AG08395 (cell line): ENCODE measurements around the gene TACC2.
A peak's percentile ranks its signal among the peaks of the same experiment; 100 is the strongest.

Source experiments
- DNase-seq: peaks from one replicate; pipeline ENCODE4 v3.0.0; 2012; ENCODE audit warnings: mixed read lengths, low spot score

TACC2 gene

DNA sequence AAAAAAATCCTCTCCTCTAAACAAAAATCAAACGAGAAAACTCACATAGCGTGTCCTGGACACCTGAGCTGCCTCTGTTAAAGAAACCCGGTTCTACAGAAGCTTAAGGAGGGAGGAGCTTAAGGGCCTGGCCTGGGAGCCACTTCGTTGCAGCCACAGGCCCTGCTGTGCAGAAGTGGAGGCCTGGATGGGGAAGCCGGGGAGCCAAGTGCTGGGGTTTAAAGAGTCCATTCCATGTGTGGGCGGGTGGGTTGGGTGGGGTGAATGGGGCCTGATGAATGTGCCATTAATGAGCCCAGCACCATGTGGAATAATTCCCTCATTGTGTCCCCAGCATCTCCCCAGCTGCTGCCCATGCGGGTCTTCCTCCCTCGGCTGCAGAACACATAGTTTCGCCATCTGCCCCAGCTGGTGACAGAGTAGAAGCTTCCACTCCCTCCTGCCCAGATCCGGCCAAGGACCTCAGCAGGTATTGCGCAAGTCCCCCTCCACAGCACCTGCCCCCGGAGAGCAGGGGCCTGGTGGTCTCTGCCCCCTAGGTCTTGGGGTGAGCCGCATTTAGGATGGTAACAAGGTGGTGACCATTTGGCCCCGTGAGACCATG lies 154.4 kb downstream of the TACC2 start:
- no peak for DNase-seq

DNA sequence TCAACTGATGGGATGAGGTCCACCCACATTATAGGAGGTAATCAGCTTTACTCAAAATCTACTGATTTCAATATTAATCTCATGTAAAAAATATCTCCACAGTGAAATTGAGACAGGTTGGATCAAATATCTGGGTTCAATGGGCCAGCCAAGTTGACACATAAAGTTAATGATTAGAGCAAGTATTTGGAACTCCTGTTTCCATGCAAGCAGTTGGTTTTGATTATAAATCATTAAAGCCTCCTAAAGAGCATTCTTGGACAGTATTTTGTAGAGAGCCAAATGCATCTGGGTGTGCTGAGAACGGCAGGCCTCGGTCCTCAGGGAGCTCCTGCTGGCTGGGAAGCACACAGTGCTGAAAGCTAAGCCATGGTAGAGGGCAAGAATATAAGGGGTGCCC lies 155.2 kb downstream of the TACC2 start:
- DNase-seq, result no peak

DNA sequence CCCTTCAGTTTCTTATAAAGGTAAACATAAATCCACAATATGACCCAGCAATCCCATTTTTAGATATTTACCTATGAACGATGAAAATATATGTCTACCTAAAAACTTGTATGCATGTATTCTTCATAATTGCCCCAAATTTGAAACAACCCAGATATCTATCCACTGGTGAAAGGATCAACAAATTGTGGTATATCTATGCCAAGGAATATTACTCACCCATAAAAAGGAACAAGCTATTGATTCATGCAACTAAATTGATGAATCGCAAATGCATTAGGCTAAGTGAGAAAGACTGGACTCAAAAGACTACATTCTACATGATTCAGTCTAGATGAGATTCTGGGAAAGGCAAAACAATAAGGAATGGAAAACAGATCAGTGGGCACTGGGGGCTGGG lies 156.2 kb downstream of the TACC2 start:
- no peak for DNase-seq

- DNase-seq, result no peak
Measured at GRCh38 chr10:122147663-122148062, 158.7 kb downstream of the TACC2 start.

DNA sequence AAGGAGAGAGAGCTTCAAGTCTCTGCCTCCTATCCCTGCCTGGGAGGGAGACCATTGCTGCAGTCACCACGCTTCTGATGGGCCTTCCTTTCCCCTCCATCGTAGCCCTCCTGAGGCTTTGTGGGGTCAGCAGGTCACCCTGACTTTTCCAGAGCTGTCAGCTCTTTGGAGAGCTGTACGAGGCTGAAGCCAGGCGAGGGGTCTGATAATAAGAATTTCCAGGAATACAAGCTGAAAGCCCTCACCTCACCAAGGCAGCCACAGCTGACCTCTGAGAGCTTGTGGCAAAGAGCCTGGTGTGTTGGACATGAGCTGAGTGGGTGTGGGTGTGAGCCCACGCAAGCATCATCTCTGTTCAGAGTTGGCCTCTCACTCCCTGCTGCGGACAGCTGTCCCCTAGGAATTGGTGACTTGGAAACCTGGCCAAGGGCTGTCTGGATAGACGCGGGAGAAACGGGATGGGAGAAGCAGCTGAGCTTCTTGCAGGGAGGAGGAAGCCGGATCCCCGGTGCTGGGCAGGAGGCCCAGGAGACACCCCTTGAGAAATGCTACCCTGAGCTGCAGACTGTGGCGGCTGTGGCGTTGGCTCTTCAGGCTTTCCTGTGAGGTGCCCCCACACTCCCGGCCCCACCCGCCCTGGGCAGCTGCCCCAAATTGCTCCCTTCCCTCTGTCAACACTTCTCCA lies 160.1 kb downstream of the TACC2 start:
- peak; percentile 54 for DNase-seq

GRCh38 chr10:122149561-122150505 lies 160.9 kb downstream of the TACC2 start:
- peak; percentile 62 for DNase-seq

GRCh38 chr10:122151121-122151694 lies 162.2 kb downstream of the TACC2 start:
- no peak for DNase-seq

DNA sequence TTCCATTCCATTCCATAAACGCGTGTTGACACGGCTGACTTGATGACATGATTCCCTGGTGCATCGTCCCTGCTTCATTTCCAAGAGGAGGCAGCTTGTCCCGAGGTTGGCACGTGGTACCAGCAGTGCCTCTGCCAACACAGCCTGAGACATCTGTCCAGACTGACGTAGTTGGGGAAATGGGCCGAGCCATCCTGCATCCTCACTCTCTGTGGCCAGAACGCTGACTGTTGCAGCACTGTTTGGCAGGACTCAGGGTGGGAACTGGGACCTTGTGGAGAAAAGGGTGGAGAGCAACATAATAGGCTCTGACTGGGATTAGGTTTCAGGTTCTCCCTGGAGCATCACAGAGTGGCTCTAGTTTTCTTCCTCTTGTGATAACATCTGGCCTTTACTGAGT lies 163.6 kb downstream of the TACC2 start:
- peak; percentile 90 for DNase-seq

DNA sequence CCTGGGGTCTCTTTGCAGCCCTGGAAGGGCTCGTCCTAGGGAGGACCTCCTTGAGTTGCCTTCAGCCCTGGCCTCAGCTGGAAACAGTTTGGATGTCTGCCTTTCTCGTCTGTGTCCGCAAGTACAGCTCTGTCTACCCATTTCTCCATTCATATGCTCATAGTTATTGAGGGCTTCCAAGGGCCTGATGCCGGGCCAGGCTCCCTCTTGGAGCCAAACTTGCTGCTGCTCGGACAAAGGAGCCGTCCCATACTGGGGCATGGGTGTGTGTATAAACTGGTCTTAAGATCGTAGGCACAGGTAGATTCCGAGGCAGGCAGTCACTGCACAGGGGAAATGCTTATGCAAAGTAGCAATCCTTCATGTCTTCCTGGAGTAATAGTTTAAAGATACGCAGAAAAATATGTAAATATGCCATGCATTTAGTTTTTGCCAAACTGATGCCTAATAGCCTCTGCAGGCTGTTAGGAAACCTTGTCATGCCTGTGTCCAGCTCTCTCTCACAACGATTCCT lies 165.1 kb downstream of the TACC2 start:
- no peak for DNase-seq

GRCh38 chr10:122154545-122155366 lies 165.8 kb downstream of the TACC2 start:
- DNase-seq, result peak; percentile 58

DNA sequence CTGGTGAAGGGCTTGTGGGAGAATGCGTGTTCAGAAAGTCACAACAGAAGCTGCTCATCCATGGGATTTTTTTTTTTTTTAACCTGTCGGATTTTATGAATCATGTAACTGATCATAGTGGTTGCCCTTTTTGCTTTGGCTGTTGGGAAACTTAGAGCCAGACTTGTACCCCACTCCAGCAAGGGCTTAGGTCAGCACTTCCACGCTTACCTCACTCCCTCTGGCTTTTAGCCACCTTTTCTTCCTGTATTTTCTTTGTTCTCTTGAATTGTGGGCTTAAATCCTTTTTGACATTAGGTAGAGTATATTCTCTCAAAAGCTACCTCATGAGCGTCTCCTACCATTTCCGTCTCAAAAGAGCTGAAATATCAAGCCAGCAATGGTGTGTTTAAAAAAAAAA lies 168.5 kb downstream of the TACC2 start:
- no peak for DNase-seq

DNA sequence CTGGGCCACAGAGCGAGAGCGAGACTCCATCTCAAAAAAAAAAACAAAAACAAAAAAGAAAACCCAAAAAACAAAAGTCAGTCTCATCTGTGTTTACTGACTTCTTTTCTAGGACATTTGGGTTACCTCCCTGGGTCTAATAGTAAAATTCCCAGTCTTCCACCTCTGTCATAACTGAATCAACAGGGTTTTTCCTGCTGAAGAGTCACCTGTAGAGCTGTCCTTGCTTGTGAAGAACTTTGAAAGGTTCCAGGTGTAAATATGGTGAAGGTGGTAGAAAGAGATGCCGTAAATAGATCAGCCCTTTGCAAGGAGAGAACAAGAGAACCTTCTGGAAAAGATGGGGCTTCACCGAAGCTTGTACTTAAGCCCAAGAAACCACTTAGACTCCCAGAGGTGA lies 169.4 kb downstream of the TACC2 start:
- DNase-seq, result no peak

GRCh38 chr10:122159141-122159970 lies 170.4 kb downstream of the TACC2 start:
- no peak for DNase-seq

DNA sequence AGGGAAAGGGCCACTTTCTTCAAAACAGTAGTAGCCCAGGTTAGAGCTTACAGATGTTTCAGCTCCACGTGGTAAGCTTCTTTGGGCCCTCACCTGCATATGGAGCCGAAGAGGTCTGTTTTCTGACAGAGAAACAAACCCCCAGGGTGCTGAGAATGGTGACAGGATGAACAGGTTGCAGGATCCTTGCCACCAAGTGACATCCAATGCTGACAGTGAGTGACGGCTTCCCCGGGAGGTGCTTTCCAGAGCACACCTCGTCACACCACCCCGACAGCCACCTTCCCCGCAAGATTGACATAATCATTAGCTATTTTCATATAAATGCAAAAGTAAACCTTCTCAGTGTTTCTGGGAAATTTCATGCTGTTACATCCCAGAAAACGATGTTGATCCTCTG lies 172.8 kb downstream of the TACC2 start:
- no peak for DNase-seq

- DNase-seq, result no peak
Measured at GRCh38 chr10:122162671-122163173, 173.8 kb downstream of the TACC2 start.

DNA sequence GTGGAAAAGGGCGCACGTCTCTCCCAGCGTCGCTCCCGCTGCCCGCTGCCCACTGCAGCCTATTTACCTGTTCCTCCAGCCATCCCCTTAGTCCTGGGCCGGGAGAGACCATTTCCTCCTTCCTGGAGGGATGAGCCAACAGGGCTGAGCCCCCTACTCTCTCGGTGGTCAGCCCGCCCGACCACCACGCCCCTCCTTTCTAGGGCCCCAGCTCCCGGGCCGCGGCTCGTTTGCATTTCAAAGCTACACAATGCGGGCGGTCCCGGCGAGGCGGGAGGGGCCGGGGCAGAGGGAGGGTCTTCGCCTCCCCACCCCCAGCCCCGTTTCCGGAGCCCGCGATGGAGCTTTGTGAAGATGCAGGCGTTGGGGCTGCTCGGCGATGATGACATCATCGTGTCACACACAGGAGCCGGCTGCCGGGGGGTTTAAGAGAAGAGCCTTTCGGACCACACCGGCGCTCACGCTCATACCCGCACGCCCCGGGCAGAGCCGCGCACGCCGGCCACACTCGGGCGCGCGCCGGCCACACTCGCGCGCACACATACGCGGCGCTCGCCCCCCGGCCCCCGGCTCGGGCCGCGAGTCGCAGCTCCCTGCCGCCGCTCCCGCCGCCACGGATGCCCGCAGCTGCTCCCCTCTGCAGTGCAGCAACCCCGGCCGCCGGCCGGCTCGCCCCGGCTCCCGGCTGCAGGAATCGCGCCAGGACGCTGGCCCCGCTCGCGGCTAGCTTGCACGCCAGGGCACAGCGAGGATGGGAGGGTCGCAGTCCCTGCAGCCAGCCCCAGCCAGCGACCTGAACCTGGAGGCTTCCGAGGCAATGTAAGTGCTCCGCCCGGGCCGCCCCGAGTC lies 174.4 kb downstream of the TACC2 start:
- no peak for DNase-seq

- peak; percentile 9 for DNase-seq
Measured at GRCh38 chr10:122164023-122164601, 175.1 kb downstream of the TACC2 start.

GRCh38 chr10:122164815-122165483 lies 176.0 kb downstream of the TACC2 start:
- DNase-seq, result no peak
